Activated CD4-positive, alpha-beta T cell treated with anti-CD3 and anti-CD28 coated beads, Interleukin-2, amount 10 ng/mL, durations not matched to agents 24 days and 14 days (primary cell): ENCODE measurements around the gene ITPR2. TPM values are rescaled to one million over a fixed set of nuclear protein-coding genes. Genes with fewer than 3 reads are reported as not detected.
"Not testable (repeated sequence)": the region's sequence is repeated elsewhere in the genome, so short reads cannot be mapped to it uniquely, and the experiment has no call there.

Source experiments
- DNase-seq: peaks from one replicate; pipeline ENCODE4 v3.0.0; 2022
- H3K27ac Mint-ChIP-seq: one replicate; pipeline ENCODE4 v1.8.0; 2022; ENCODE audit warnings: mild to moderate bottlenecking, mixed read lengths
- H3K27me3 Mint-ChIP-seq: one replicate; pipeline ENCODE4 v1.8.0; 2022; ENCODE audit warnings: mixed read lengths
- H3K36me3 Mint-ChIP-seq: one replicate; pipeline ENCODE4 v1.8.0; 2022; ENCODE audit warnings: low read depth, mild to moderate bottlenecking, mixed read lengths
- H3K4me1 Mint-ChIP-seq: one replicate; pipeline ENCODE4 v1.8.0; 2021; ENCODE audit warnings: mixed read lengths
- H3K4me3 Mint-ChIP-seq: one replicate; pipeline ENCODE4 v1.8.0; 2022; ENCODE audit warnings: mild to moderate bottlenecking, moderate library complexity, mixed read lengths
- H3K9me3 Mint-ChIP-seq: one replicate; pipeline ENCODE4 v1.8.0; 2021; ENCODE audit warnings: mixed read lengths
- intact Hi-C: fragments of 100-400 bp; cut with micrococcal nuclease; formaldehyde crosslinking; loops from one replicate; pipeline ENCODE4 v1.15.1; 2023
- total RNA-seq: library from RNA; stranded (reverse); gene quantifications from 2 replicates; pipeline ENCODE4 v1.2.3, GENCODE V29; 2022

Gene ITPR2
- total RNA-seq, 1 donor from 2014 or later = 46.0 TPM

- intact Hi-C loops = loop anchor here (5.0 kb wide), 1 partner anchor 532 kb away; no protein-coding TSS in a partner anchor
- Mint-ChIP-seq H3K27ac (no peak overlapping the region), H3K4me1 (peaks cover 2% of the 10 kb centered on the region), H3K9me3 (no peaks in the 10 kb centered on the region), H3K36me3 (peaks cover 64% of the 10 kb centered on the region), H3K27me3 (no peaks in the 10 kb centered on the region), H3K4me3 (no peak overlapping the region)
- DNase-seq = no peak
These were observed 178.4 kb downstream of the ITPR2 start for GRCh38 chr12:26654623-26655022.

DNA sequence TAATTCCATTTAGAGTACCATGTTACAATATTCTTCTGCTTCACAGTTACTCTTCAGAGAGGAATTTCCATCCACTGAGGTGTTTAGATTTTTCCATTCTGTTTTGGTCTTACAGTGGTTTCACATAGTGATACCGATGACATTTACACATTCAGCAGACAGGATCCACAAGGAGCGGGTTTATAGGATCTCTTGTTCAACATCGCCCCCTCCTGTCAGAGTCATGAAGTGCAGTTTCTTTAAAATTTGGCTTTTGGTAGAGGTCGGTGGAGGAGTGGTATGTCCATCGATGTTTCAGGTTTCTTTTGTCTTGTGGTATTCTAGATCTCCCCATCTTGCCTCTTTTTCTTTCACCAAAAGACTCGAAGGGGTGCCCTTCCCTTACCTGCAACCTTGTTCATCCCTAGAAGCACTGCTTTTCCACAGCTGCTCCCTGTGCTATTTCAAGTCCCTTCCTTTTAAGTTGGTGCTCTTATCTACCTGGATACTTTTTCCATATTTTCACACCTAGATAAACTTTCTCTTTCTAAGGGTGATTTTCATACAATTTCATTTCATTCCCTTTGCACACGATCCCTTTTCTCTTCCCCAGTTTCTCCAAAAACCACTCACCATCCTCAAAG, 181.3 kb downstream of the ITPR2 start:
- Mint-ChIP-seq H3K4me3 (no peak overlapping the region), H3K27ac (no peak overlapping the region), H3K36me3 (peaks cover 56% of the 10 kb centered on the region), H3K27me3 (no peaks in the 10 kb centered on the region), H3K4me1 (peaks cover 4% of the 10 kb centered on the region), H3K9me3 (no peaks in the 10 kb centered on the region)
- intact Hi-C loops = loop anchor here (1.0 to 5.0 kb wide), 3 partner anchors 217 to 554 kb away; no protein-coding TSS in a partner anchor
- DNase-seq = peak; percentile 85

DNA sequence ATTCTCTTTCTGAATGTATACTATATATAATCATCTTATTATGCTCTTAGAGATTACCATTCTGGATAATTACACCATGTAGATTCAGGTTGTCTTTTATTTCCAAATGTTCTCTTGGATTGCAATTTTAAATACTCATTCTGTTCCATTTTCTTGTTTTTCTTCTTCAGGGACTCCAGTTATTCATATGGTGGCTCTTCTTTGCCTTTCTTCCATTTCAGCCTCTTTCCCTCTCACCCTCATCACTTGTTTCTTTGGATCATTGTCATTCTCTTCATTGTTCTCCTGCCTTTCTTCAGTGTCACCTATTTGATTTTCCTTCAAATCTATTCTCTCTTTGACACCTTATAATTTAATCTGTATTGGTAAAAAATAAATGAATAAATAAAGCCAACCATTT, 182.0 kb downstream of the ITPR2 start:
- no peak overlapping the region for H3K4me3 Mint-ChIP-seq
- H3K4me1 Mint-ChIP-seq = peaks cover 4% of the 10 kb centered on the region
- H3K36me3 Mint-ChIP-seq = peaks cover 52% of the 10 kb centered on the region
- H3K9me3 Mint-ChIP-seq = no peaks in the 10 kb centered on the region
- no peak overlapping the region for H3K27ac Mint-ChIP-seq
- DNase-seq = no peak
- no peaks in the 10 kb centered on the region for H3K27me3 Mint-ChIP-seq
- intact Hi-C loops = loop anchor here (1.0 to 5.0 kb wide), 3 partner anchors 216 to 554 kb away; no protein-coding TSS in a partner anchor

DNA sequence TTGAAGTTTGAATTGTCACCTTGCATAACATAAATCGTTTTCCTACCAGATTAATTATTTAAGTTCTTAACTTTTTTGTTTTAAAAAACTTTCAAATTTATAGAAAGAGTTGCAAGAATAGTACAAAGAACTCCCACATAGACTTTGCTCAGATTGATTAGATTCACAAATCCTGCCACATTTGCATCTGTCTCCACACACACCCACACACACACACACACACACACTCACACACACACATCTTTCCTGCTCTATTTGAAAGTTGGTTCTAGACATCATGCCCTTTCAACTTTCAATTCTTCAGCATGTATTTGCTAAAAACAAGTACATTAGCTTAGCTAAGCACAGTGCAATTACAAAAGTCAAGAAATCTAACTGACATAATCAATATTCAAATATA, 184.0 kb downstream of the ITPR2 start:
- H3K36me3 Mint-ChIP-seq = peaks cover 48% of the 10 kb centered on the region
- intact Hi-C loops = no loop called here
- H3K4me3 Mint-ChIP-seq = no peak overlapping the region
- H3K9me3 Mint-ChIP-seq = no peaks in the 10 kb centered on the region
- DNase-seq = no peak
- H3K27ac Mint-ChIP-seq = no peak overlapping the region
- peaks cover 4% of the 10 kb centered on the region for H3K4me1 Mint-ChIP-seq
- no peaks in the 10 kb centered on the region for H3K27me3 Mint-ChIP-seq

DNA sequence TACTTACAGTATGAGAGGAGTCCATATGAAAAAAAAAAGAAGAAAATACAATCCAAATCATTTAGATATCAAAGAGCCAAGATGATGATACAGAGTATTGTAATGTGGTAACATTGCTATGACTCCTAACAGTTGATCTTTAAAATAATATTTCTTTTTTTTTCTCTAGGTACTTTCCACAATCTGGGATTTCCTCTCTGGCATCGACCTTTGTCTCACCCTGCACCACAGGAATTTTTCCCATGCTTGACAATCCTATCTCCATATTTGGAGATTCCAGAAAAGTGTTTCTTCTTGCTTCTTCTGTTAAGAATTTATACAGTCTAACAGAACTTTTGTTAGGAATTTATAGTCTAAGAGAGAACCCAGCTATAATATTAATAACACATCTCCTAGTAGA, 184.4 kb downstream of the ITPR2 start:
- no peak overlapping the region for H3K4me3 Mint-ChIP-seq
- no peak overlapping the region for H3K27ac Mint-ChIP-seq
- DNase-seq = no peak
- peaks cover 46% of the 10 kb centered on the region for H3K36me3 Mint-ChIP-seq
- intact Hi-C loops = no loop called here
- H3K4me1 Mint-ChIP-seq = peaks cover 4% of the 10 kb centered on the region
- H3K27me3 Mint-ChIP-seq = no peaks in the 10 kb centered on the region
- H3K9me3 Mint-ChIP-seq = no peaks in the 10 kb centered on the region

DNA sequence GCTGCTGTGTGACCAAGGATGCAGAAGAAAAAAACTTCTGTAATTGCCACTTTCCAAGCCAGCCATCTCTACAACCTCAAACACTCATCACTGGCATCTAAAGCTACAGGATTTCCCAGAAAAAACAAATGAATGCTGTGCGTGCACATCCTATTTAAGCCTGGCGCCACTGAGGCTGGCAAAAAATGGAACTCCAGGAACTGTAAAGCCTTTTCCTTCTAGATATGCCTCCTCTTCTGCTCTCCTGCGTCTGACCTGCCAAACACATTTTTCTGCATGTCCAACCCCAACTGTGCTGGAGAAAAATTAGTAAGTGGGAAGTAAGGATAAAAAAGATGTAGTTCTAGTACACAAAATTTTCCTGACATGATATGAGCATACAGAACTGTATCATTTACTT, 184.9 kb downstream of the ITPR2 start:
- H3K4me1 Mint-ChIP-seq = peaks cover 4% of the 10 kb centered on the region
- H3K9me3 Mint-ChIP-seq = no peaks in the 10 kb centered on the region
- no peak overlapping the region for H3K27ac Mint-ChIP-seq
- H3K27me3 Mint-ChIP-seq = no peaks in the 10 kb centered on the region
- no peak for DNase-seq
- no peak overlapping the region for H3K4me3 Mint-ChIP-seq
- intact Hi-C loops = no loop called here
- peaks cover 45% of the 10 kb centered on the region for H3K36me3 Mint-ChIP-seq

GRCh38 chr12:26647088-26647487, 185.9 kb downstream of the ITPR2 start:
- Mint-ChIP-seq H3K4me1 (peaks cover 4% of the 10 kb centered on the region), H3K27ac (no peak overlapping the region), H3K36me3 (peaks cover 36% of the 10 kb centered on the region), H3K27me3 (no peaks in the 10 kb centered on the region), H3K9me3 (no peaks in the 10 kb centered on the region), H3K4me3 (no peak overlapping the region)
- intact Hi-C loops = no loop called here
- DNase-seq = no peak

DNA sequence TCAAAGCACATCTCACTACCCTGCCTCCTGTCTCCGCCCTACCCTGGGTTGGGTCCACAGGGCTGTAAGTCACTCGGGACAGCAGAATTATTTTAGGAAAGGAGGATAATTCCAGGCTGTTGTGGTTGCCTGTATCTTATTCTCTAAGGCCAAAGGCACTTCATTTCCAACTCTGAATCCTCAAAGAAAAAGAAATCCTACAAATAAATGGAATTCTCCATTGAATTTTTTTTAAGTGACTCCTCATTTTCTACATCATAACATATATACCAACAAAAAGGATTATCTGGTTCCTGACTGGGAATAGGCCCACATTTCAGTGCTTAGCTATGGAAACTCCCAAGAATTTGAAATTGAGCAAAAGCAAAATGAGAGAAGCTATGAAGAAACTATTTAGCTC, 186.4 kb downstream of the ITPR2 start:
- intact Hi-C loops = no loop called here
- no peaks in the 10 kb centered on the region for H3K27me3 Mint-ChIP-seq
- peaks cover 31% of the 10 kb centered on the region for H3K36me3 Mint-ChIP-seq
- H3K27ac Mint-ChIP-seq = no peak overlapping the region
- DNase-seq = no peak
- no peak overlapping the region for H3K4me3 Mint-ChIP-seq
- H3K9me3 Mint-ChIP-seq = no peaks in the 10 kb centered on the region
- H3K4me1 Mint-ChIP-seq = peaks cover 4% of the 10 kb centered on the region

GRCh38 chr12:26644376-26644775, 188.6 kb downstream of the ITPR2 start:
- H3K4me1 Mint-ChIP-seq, H3K27ac Mint-ChIP-seq, intact Hi-C loops, H3K27me3 Mint-ChIP-seq, H3K4me3 Mint-ChIP-seq, H3K9me3 Mint-ChIP-seq, DNase-seq: not testable (repeated sequence)
- H3K36me3 Mint-ChIP-seq = peaks cover 24% of the 10 kb centered on the region

GRCh38 chr12:26643532-26644315, 189.3 kb downstream of the ITPR2 start:
- Mint-ChIP-seq H3K27ac (no peak overlapping the region), H3K4me3 (no peak overlapping the region), H3K36me3 (peaks cover 25% of the 10 kb centered on the region), H3K9me3 (no peaks in the 10 kb centered on the region), H3K27me3 (no peaks in the 10 kb centered on the region), H3K4me1 (no peaks in the 10 kb centered on the region)
- DNase-seq = no peak
- intact Hi-C loops = no loop called here

GRCh38 chr12:26642361-26642760, 190.6 kb downstream of the ITPR2 start:
- Mint-ChIP-seq H3K36me3 (peaks cover 27% of the 10 kb centered on the region), H3K27ac (no peak overlapping the region), H3K27me3 (no peaks in the 10 kb centered on the region), H3K4me3 (no peak overlapping the region), H3K9me3 (no peaks in the 10 kb centered on the region), H3K4me1 (no peaks in the 10 kb centered on the region)
- intact Hi-C loops = no loop called here
- DNase-seq = no peak

- no peaks in the 10 kb centered on the region for H3K4me1 Mint-ChIP-seq
These were observed 196.2 kb downstream of the ITPR2 start for GRCh38 chr12:26636710-26637328.

DNA sequence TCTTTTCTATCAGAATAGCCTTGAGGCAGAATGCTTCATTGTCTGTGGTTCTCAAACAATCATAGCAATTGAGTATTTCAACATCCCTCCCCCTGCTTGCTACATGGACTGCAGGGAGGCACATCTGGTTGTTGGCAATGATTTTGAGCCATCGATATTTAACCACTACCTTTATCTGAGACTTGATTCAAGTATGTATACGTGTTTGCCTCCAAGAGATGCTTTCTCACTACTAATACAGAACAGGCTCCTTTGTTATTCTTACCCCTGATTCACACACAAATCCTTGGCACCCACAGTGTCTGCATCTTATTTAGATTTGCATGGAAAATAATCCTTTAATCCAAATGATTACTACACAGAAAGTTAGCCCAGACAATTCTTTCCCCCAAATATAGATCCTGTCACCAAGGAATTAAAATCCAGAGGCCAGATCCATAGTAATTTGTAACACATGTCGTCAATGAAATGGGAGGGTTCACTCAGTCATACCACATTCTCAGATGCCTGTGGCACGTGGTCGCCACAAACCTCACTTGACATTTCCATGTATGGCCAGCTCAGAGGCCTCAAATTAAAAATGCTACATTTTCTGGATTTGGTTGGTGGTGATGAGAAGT, 199.3 kb downstream of the ITPR2 start:
- Mint-ChIP-seq H3K4me1 (no peaks in the 10 kb centered on the region), H3K36me3 (peaks cover 6% of the 10 kb centered on the region), H3K27me3 (no peaks in the 10 kb centered on the region), H3K9me3 (no peaks in the 10 kb centered on the region), H3K27ac (no peak overlapping the region), H3K4me3 (no peak overlapping the region)
- DNase-seq = peak; percentile 49
- intact Hi-C loops = no loop called here

More at GRCh38 chr12:26636710-26637328, 196.2 kb downstream of the ITPR2 start:
- no peak overlapping the region for H3K4me3 Mint-ChIP-seq
- intact Hi-C loops = no loop called here
- H3K27ac Mint-ChIP-seq = no peak overlapping the region
- DNase-seq = peak; percentile 41
- no peaks in the 10 kb centered on the region for H3K27me3 Mint-ChIP-seq
- peaks cover 12% of the 10 kb centered on the region for H3K36me3 Mint-ChIP-seq
- H3K9me3 Mint-ChIP-seq = no peaks in the 10 kb centered on the region

DNA sequence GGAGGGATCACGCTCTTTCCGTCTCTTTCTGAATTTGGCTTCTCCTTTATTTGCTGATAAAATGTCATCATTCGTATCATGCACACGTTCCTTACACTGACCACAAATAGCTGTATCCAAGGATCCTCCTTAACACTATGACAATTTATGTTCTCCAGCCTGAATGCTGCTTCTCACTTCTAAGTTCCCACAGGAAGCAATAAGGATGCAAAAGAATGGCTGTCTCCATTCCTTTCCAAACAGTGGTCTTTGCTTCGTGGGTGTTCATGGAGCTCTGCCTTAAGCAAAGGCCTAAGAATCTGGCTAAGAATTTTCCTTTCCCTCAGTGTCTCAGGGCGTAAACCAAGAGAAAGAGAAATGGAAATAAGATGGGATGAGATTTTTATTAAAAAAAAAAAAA, 200.2 kb downstream of the ITPR2 start:
- no peaks in the 10 kb centered on the region for H3K9me3 Mint-ChIP-seq
- intact Hi-C loops = no loop called here
- no peak for DNase-seq
- no peak overlapping the region for H3K27ac Mint-ChIP-seq
- H3K36me3 Mint-ChIP-seq = peaks cover 5% of the 10 kb centered on the region
- H3K27me3 Mint-ChIP-seq = no peaks in the 10 kb centered on the region
- no peak overlapping the region for H3K4me3 Mint-ChIP-seq
- no peaks in the 10 kb centered on the region for H3K4me1 Mint-ChIP-seq
